ENCODE measurements around the gene FAF1.
A peak's percentile ranks its signal among the peaks of the same experiment; 100 is the strongest.

Gene FAF1

GRCh38 chr1:50684185-50684584 lies 275.9 kb downstream of the FAF1 start:
- no peak for DNase-seq

GRCh38 chr1:50681931-50682330 lies 278.1 kb downstream of the FAF1 start:
- no peak for DNase-seq

DNA sequence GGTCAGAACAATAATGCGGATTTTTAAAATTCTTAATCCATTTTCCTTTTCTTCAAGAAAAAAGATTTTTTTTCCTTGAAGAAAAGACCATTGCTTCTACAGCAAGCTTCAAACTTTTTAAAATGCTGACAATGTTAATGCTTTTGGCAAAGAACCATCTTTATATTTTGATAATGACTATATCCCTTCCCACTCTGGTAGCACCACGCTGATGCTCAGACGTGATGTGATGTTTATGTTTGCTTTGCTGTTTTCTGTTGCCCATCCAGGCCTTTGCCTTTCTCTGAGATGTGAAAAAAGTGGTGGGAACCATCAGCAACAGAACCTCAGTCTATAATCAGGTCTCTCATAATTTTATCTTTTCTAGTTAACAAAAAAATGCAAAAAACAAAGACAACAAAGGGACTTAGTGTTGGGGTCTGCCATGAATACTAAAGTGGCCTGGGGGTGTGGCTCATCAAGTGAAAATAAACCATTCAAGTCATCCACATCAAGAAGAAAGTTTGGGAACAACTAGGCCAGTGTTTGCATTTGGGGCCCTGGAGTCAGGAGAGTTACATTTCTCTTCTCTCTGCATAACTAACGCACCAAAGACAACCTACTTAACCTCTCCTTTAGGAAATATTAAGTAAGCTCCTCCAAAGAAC lies 292.2 kb downstream of the FAF1 start:
- DNase-seq: no peak

DNA sequence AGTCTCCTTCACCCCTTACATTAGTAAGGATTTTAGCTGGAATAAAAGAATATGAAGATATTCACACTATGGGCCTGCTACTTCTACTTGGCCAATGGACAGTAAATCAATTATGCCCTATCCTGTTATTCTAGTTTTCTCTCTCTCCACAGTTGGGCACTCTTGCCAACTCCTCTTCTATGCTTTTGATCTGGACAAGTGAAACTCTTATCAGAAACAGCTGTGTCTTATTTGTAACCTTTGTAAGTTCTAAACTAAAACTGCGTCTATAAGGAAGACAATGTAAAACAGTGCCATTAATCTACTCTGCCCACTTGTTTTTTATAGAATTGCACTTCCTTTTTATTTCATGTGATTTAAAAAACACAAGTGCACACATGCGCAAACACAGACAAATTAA lies 292.8 kb downstream of the FAF1 start:
- DNase-seq: no peak

DNA sequence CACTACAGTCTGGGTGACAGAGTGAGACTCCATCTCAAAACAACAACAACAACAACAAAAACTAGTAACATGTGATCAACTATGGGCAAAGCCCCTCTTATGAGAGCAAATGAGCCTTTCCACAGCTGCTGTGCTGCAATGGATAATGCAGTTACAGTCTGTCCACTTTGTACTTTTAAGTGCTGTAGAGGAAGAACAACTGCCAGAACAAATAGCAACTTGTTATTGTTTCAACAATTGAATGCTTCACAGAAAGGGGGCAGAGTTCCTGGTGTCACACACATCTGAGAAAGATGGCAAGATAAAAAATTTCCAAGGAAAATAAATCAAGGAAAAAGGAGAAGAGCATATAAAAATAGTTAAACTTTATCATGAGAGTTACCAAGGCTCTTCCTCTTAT lies 293.2 kb downstream of the FAF1 start:
- DNase-seq: no peak

DNA sequence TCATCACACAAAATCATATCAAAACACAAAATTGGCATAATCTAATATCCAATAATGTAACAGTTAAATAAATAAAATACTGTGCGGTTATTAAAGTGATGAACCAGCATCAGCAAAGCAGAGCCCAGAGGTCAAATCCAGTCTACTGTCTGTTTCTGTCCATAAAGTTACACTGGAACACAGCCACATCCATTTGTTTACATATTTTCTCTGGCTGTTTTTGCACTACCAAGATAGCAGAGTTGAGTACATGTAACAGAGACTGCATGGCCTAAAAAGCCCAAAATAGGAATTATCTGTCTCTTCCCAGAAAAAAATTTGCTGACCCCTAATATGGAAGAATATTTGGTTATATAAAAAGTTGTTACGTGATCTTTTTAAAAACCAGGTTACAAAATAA lies 294.7 kb downstream of the FAF1 start:
- DNase-seq: no peak

DNA sequence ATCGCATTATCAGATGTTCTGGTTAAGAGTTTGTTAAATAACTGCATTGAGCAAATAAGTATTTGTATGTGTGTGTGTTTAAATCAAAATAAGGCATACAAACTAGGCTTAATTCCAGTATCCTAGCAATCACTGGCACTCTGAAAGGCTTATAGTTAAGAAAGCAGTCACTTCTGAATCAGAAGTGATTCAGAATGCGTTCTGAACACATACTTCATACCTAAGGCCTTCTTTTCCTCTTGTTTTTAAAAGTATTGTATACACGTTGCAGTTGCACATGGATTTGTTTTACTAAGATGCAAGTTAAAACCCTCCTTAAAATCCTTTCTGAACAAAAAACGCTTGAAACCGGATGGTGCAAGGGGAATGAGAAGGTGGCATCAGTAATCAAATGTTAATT lies 298.4 kb downstream of the FAF1 start:
- no peak for DNase-seq

DNA sequence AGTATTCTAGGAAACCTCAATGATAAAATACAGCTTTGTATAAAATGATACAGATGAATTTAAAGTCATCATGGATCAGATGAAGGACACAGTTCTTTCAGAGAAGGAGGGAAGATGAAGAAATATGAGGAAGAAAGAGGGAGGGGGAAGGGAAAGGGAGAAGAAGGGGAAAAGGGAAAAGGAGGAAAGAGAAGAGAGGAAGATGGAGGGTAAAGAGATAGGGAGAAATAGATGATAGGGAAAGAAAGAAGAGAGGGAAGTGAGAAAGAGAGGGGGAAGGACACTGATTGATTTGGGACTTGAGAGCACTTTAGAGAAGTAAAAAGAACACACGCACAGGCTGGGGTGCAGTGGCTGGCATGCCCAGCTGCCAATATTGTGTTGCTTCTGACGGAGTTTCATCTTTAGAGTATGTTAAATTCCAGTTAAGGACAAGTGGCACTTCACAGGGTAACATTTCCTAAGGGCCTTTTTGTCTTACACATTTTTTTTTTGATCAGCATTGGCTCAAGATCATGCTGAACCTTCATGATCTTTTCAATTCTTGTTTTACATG lies 300.9 kb downstream of the FAF1 start:
- peak; percentile 6 for DNase-seq

DNA sequence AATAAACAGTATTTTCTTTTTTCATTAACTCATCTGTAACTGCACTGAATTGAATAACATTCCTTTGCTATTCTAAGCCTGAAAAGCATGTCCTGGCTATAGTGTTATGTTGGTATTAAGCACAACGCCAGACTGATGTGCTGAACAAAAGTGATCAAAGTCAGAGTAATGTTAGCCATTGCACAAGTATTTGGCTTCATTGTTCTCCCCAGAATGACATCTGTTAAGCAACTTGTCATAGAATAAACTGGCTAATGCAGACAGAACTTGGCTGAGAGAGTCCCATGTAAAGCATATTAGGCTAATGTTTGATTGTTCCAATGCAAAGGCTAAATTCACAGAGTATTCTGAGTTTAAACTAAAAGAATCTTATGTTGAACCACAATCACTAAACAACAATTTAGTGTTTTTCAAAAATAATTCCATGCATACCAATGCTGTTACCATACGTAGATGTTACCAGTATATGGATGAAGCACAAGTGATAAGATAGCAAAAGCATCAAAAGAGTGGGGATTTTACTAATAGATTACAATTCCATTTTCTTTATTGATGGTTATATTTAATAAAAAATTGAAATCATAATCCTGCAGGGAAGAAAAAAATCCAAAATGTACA lies 301.5 kb downstream of the FAF1 start:
- no peak for DNase-seq

DNA sequence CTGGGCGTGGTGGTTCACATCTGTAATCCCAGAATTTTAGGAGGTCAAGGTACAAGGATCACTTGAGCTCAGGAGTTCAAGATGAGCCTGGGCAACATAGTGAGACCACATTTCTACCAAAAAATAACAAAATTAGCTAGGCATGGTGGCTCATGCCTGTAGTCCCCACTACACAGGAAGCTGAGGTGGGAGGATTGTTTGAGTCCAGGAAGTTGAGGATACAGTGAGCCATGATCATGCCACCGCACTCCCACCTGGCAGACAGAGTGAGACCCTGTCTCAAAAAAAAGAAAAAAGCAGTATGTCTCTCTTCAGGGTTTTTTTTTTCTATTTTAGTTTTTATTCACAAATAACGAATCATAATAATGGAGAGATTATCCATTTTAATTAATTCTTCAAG lies 303.1 kb downstream of the FAF1 start:
- no peak for DNase-seq

- DNase-seq: no peak
Measured at GRCh38 chr1:50651476-50652263, 308.4 kb downstream of the FAF1 start.

DNA sequence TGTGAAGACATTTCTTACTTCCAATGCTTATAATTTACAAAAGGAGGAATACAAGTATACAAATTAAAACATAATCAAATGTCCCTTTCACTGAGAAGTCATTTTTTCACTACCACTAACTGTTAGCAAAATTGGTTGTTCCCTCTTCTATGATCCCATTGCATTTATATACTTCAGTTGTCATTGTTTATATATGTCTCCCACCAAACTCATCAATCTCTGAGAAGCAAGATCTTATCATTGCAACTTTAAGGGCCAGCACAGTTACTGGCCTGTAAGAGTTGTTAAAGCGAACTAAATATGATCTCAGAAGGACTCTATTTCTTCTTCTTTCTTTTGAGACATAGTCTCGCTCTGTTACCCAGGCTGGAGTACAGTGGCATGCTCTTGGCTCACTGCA lies 313.5 kb downstream of the FAF1 start:
- DNase-seq: no peak

- no peak for DNase-seq
Measured at GRCh38 chr1:50645139-50645538, 314.9 kb downstream of the FAF1 start.

GRCh38 chr1:50644447-50645105 lies 315.5 kb downstream of the FAF1 start:
- no peak for DNase-seq

- no peak for DNase-seq
Measured at GRCh38 chr1:50637460-50637859, 322.6 kb downstream of the FAF1 start.

- no peak for DNase-seq
Measured at GRCh38 chr1:50634251-50634650, 325.8 kb downstream of the FAF1 start.

GRCh38 chr1:50633465-50633864 lies 326.6 kb downstream of the FAF1 start:
- no peak for DNase-seq

DNA sequence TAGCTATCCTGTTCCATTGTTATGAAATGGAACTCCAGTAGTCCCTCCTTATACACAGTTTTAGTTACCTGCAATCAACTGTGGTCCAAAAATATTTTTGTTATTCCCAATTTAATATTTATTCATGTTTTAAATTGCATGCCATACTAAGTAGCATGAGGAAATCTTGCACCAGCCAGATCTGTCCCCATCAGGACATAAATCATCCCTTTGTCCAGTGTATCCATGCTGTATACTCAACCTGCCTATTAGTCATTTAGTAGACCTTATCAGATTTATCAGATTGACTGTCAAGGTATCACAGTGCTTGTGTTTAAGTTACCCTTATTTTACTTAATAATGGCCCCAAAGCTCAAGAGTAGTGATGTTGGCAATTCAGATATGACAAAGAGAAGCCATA lies 328.9 kb downstream of the FAF1 start:
- DNase-seq: no peak

DNA sequence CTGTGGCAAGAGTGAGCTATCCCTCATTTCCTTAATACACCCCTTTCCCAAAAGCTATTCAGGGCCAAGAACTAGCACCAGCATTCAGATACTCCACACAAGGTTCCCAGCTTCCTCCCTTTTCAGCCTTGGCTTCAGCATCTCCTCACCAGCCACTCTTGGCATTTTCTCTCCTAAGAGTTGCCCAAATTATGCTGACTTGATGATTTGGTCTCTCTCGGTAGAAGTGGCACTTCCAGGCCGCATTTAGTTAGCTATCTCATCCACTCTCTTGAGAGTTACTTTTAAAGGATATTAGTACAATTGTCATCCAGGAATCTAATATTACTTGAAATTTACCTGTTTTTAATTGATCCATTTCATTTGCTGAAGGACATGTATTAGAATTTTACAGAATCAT lies 337.8 kb downstream of the FAF1 start:
- no peak for DNase-seq

- DNase-seq: no peak
Measured at GRCh38 chr1:50620680-50621329, 339.3 kb downstream of the FAF1 start.

DNA sequence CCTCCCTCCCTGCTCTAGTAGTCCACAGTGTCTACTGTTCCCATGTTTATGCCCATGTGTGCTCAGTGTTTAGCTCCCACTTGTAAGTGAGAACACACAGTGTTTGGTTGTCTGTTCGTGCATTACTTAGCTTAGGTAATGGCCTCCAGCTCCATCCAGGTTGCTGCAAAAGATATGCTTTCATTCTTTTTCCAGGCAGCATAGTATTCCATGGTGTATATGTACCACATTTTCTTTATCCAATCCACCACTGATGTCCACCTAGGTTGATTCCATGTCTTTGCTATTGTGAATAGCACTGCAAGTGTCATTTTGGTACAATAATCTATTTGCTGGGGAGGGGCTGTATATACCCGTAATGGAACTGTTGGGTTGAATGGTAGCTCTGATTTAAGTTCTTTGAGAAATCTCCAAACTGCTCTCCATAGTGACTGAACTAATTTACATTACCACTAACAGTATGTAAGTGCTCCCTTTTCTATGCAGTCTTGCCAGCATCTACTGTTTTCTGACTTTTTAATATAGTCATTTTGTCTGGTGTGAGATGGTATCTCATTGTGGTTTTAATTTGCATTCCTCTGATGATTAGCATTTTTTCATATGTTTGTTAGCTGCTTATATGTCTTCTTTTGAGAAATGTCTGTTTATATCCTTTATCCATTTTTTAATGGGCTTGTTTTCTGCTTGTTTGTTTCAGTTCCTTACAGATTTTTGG lies 344.9 kb downstream of the FAF1 start:
- DNase-seq: no peak

- no peak for DNase-seq
Measured at GRCh38 chr1:50611675-50612074, 348.4 kb downstream of the FAF1 start.
